Muscle of back (tissue), 13 donors: ENCODE results near the gene EPHA2. TPM values are rescaled to one million over a fixed set of nuclear protein-coding genes. Genes with fewer than 3 reads are reported as not detected.
A peak's percentile ranks its signal among the peaks of the same experiment; 100 is the strongest.
"Not testable (repeated sequence)": the region's sequence is repeated elsewhere in the genome, so short reads cannot be mapped to it uniquely, and the experiment has no call there.

Experiments used
- DNase-seq, 3 donors: peaks; one replicate each; pipeline versions ENCODE4 v3.0.0 to v3.0.0-alpha.2; 2013
- long read RNA-seq, 9 donors: transcript quantifications; one replicate each; lab custom pipeline, GENCODE V29; 2026
- polyA plus RNA-seq, 10 donors: library from polyadenylated mRNA; unstranded; fragments of 120-200 nt; gene quantifications; one replicate each; pipeline ENCODE4 v1.2.1, GENCODE V29; 2013; ENCODE audit not compliant: insufficient read length in 10 of 10

The EPHA2 gene
- 1 to 10 TPM; 5.6 to 9.2 (median 7.0) TPM for polyA plus RNA-seq
- long read RNA-seq, donor 1 = 0 reads
- long read RNA-seq, donor 2, partial matches to known transcripts = 0 of 1 reads
- long read RNA-seq, donor 2, other reads (novel, unspliced or antisense) = 0 of 1 reads
- long read RNA-seq, donor 3 = 0 reads
- long read RNA-seq, donor 4 = 0 reads
- long read RNA-seq, donor 5 = 0 reads
- long read RNA-seq, donor 6, partial matches to known transcripts = 0 of 1 reads
- long read RNA-seq, donor 6, other reads (novel, unspliced or antisense) = 0 of 1 reads
- long read RNA-seq, donor 7 = 0 reads
- long read RNA-seq, donor 8 = 0 reads
- long read RNA-seq, donor 9 = 0 reads

- peak; percentile 71 to 88 (median 76) for DNase-seq
Observed at GRCh38 chr1:16155537-16156410, at the start of gene EPHA2. Gene EPHA2 (minus strand): TSS chr1:16156069. CDS start chr1:16155932, 137 bp downstream.

- no peak for DNase-seq
Observed at GRCh38 chr1:16205334-16205671, 49.4 kb upstream of the EPHA2 start.

- DNase-seq = no peak
Observed at GRCh38 chr1:16204634-16205333, 48.9 kb upstream of the EPHA2 start.

GRCh38 chr1:16204216-16204615 lies 48.3 kb upstream of the EPHA2 start:
- no peak for DNase-seq

- DNase-seq = no peak
Observed at GRCh38 chr1:16203550-16203949, 47.7 kb upstream of the EPHA2 start.

GRCh38 chr1:16202281-16203210 lies 46.7 kb upstream of the EPHA2 start:
- no peak for DNase-seq

- DNase-seq = no peak
Observed at GRCh38 chr1:16199700-16200099, 43.8 kb upstream of the EPHA2 start.

- no peak for DNase-seq
Observed at GRCh38 chr1:16199157-16199501, 43.3 kb upstream of the EPHA2 start.

- no peak for DNase-seq
Observed at GRCh38 chr1:16198444-16199156, 42.7 kb upstream of the EPHA2 start.

- DNase-seq = no peak
Observed at GRCh38 chr1:16196874-16197273, 41.0 kb upstream of the EPHA2 start.

- not testable (repeated sequence) for DNase-seq
Observed at GRCh38 chr1:16196139-16196538, 40.3 kb upstream of the EPHA2 start.

- DNase-seq = no peak
Observed at GRCh38 chr1:16195518-16195905, 39.6 kb upstream of the EPHA2 start.

GRCh38 chr1:16191916-16192546 lies 36.2 kb upstream of the EPHA2 start:
- DNase-seq = no peak

GRCh38 chr1:16191309-16191708 lies 35.4 kb upstream of the EPHA2 start:
- no peak for DNase-seq

- peak in 1 of 3 donors; percentile 58 for DNase-seq
Observed at GRCh38 chr1:16189921-16190621, 34.2 kb upstream of the EPHA2 start.

- DNase-seq = peak in 1 of 3 donors; percentile 65
Observed at GRCh38 chr1:16189003-16189402, 33.1 kb upstream of the EPHA2 start.

GRCh38 chr1:16187748-16188401 lies 32.0 kb upstream of the EPHA2 start:
- DNase-seq = peak; percentile 60 to 89 (median 76)

- DNase-seq = no peak
Observed at GRCh38 chr1:16186655-16187235, 30.9 kb upstream of the EPHA2 start.
